Measurements from ENCODE around the gene ZC3H7B. TPM values are rescaled to one million over a fixed set of nuclear protein-coding genes. Genes with fewer than 3 reads are reported as not detected.
"Not testable (repeated sequence)": the region's sequence is repeated elsewhere in the genome, so short reads cannot be mapped to it uniquely, and the experiment has no call there.

Gene ZC3H7B
- total and polyA plus RNA-seq, 7 donors, result 12.0 to 34.1 (median 32.0) TPM

DNA sequence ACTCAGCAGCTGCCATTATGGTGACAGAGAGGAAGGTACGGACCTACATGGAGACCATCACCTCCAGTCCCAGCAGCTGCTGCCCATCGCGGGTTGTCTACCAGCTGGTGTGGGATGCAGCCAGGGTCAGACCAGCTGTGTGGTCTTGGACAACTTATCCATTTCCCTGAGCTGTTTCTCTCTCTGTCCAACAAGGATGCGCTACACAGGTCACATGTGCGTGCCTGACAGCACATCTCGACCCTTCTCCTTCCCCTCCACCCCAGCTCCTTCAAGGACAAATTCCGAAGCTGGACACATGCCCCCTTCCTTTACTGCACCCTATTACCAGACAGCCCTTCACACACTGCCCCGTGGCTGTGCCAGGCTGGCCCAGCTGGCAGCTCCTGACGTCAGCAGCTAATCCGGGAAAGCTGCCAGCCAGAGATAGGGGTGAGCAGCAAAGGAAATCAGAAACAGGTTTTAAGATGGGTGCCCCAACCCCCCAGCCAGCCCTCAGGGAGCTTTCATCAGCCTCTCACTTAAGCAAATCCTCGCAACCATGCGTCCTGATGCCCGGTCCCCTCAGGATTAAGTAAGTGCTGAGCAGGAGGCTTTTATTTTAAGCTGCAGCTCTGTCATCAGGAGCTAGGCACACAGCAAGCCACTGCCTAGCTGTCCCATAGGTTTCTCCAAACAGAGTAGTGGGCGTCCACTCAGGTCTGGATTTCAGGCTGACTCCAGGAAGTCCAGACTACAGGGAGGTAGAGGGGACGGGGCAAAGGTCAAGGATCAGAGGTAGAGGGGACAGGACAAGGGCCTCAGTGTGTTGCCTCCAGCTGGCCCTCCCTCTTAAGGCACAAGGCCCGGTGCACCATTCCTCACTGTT lies 100.7 kb downstream of the ZC3H7B start:
- H3K4me1 ChIP-seq, result peaks cover 22% of the 10 kb centered on the region
- intact Hi-C loops (cut with DNase I), result loop anchor here in 1 of 2 donors (5.0 kb wide), 2 partner anchors 40 to 115 kb away; no protein-coding TSS in a partner anchor

DNA sequence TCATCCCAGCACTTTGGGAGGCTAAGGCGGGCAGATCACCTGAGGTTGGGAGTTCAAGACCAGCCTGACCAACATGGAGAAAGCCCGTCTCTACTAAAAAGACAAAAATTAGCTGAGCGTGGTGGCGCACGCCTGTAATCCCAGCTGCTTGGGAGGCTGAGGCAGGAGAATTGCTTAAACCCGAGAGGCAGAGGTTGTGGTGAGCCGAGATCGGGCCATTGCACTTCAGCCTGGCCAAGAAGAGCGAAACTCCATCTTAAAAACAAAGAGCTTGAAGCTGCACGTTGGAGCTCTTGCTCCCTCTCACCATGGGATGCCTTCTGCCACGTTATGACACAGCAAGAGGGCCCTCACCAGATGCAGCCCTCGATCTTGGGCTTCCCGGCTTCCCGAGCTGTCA lies 101.5 kb downstream of the ZC3H7B start:
- DNase-seq; H3K9me3 ChIP-seq; H3K4me3 ChIP-seq; ATAC-seq; H3K27me3 ChIP-seq (ENCODE audit: insufficient read depth in 3 of 3, low read length in 2 of 3): not testable (repeated sequence)
- 89 to 91% (median 90%) methylated on average over 14 of the region's 14 CpGs for WGBS, 3 donors
- H3K27ac ChIP-seq, result peak overlapping the region; percentile 80
- peaks cover 0 to 16% of the 10 kb centered on the region in 2 donors for H3K36me3 ChIP-seq (ENCODE audit: insufficient read depth in 1 of 2, low read depth in 1 of 2)
- peaks cover 22% of the 10 kb centered on the region for H3K4me1 ChIP-seq
- intact Hi-C loops (cut with DNase I), result loop anchor here in 1 of 2 donors (5.0 kb wide), 2 partner anchors 39 to 114 kb away; no protein-coding TSS in a partner anchor

More for the DNA sequence above, 100.7 kb downstream of the ZC3H7B start:
- peak overlapping the region; percentile 80 for H3K27ac ChIP-seq
- TF ChIP-seq, protein P1, sequence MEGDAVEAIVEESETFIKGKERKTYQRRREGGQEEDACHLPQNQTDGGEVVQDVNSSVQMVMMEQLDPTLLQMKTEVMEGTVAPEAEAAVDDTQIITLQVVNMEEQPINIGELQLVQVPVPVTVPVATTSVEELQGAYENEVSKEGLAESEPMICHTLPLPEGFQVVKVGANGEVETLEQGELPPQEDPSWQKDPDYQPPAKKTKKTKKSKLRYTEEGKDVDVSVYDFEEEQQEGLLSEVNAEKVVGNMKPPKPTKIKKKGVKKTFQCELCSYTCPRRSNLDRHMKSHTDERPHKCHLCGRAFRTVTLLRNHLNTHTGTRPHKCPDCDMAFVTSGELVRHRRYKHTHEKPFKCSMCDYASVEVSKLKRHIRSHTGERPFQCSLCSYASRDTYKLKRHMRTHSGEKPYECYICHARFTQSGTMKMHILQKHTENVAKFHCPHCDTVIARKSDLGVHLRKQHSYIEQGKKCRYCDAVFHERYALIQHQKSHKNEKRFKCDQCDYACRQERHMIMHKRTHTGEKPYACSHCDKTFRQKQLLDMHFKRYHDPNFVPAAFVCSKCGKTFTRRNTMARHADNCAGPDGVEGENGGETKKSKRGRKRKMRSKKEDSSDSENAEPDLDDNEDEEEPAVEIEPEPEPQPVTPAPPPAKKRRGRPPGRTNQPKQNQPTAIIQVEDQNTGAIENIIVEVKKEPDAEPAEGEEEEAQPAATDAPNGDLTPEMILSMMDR (IDR thresholded peaks at IDR 0.05), result no peak
- 15 to 29% (median 18%) methylated on average over 16 of the region's 16 CpGs for WGBS, 3 donors
- H3K4me3 ChIP-seq, result no peak overlapping the region
- H3K36me3 ChIP-seq (ENCODE audit: insufficient read depth in 1 of 2, low read depth in 1 of 2), result peaks cover 2 to 25% of the 10 kb centered on the region in 2 donors
- peak; percentile 56 to 69 (median 64) for ATAC-seq
- peak; percentile 76 to 82 for DNase-seq
- H3K9me3 ChIP-seq, result no peaks in the 10 kb centered on the region
- no peaks in the 10 kb centered on the region for H3K27me3 ChIP-seq (ENCODE audit: insufficient read depth in 3 of 3, low read length in 2 of 3)

DNA sequence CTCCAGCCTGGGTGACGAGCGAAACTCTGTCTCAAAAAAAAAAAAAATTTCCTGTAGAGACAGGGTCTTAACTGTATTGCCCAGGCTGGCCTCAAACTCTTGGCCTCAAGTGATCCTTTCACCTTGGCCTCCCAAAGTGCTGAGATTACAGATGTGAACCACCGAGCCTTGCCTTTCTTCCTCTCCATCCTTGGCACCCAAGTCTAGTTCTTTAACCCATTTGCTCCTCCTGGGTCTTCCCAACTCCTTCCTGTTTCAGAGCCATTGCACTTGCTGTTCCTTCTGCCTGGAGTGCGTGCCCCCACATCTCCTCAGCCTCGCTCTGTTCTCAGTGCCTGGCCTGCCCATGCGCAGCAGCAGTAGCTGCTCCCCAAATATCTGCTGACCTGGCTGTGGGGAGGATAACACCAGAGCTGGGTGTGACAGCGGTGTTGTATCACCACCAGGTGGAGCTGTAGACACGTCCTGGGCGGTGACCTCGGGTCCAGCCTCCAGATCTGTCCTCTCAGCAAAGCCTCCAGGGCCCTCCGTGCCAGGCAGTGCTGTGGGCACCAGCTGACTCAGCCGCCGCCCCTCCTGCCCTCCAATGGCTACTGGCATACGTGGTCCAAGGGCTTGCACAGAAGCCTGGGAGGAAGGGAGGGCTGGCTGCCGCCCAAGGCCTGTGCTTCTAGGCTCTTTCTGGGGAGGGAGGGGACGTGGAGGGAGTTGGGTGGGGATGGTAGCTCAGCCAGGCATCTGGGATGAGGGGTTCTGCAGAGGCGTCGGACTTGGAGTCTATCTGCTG lies 102.4 kb downstream of the ZC3H7B start:
- H3K4me1 ChIP-seq, result peaks cover 22% of the 10 kb centered on the region
- H3K27me3 ChIP-seq (ENCODE audit: insufficient read depth in 3 of 3, low read length in 2 of 3), result no peaks in the 10 kb centered on the region
- peak overlapping the region; percentile 80 for H3K27ac ChIP-seq
- ATAC-seq, result peak; percentile 92 to 95 (median 94)
- TF ChIP-seq, protein P1 (IDR thresholded peaks at IDR 0.05), result peak; percentile 99
- H3K36me3 ChIP-seq (ENCODE audit: insufficient read depth in 1 of 2, low read depth in 1 of 2), result peaks cover 0 to 8% of the 10 kb centered on the region in 2 donors
- DNase-seq, result peak; percentile 94 to 98
- intact Hi-C loops (cut with DNase I), result loop anchor here (2.0 to 5.0 kb wide), 3 partner anchors 39 to 114 kb away; no protein-coding TSS in a partner anchor
- H3K4me3 ChIP-seq, result no peak overlapping the region
- H3K9me3 ChIP-seq, result no peaks in the 10 kb centered on the region
- WGBS, 3 donors, result 8 to 18% (median 10%) methylated on average over 16 to 18 of the region's 18 CpGs

DNA sequence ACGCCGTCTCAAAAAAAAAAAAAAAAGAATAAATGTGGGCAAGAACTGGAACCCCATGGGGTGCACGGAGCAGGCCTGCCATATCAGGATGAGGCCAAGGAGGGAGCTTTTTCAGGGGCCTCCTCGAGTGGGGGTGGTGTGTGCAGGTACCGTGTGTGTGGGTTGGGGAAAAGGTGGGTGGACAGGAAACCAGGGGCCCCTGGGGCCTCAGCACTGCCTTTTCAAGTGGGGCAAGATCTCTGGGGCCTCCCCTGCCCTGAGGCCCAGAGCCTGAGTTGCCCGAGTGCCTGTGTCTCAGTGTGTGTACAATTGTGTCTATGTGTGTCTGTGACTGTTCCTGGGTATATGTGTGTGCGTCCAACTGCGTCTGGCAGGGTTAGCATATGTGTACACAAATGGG lies 104.3 kb downstream of the ZC3H7B start:
- Histone ChIP-seq H3K4me1 (peaks cover 32% of the 10 kb centered on the region), H3K9me3 (no peaks in the 10 kb centered on the region), H3K27ac (no peak overlapping the region), H3K36me3 (ENCODE audit: insufficient read depth in 1 of 2, low read depth in 1 of 2) (no peaks in the 10 kb centered on the region), H3K4me3 (no peak overlapping the region), H3K27me3 (ENCODE audit: insufficient read depth in 3 of 3, low read length in 2 of 3) (no peaks in the 10 kb centered on the region)
- 86 to 94% (median 89%) methylated on average over 8 of the region's 8 CpGs for WGBS, 3 donors
- intact Hi-C loops (cut with DNase I), result loop anchor here in 1 of 2 donors (2.0 kb wide), 1 partner anchor 111 kb away; no protein-coding TSS in a partner anchor
- ATAC-seq (no peak), DNase-seq (no peak)
- TF ChIP-seq, protein P1 (IDR thresholded peaks at IDR 0.05), result no peak

DNA sequence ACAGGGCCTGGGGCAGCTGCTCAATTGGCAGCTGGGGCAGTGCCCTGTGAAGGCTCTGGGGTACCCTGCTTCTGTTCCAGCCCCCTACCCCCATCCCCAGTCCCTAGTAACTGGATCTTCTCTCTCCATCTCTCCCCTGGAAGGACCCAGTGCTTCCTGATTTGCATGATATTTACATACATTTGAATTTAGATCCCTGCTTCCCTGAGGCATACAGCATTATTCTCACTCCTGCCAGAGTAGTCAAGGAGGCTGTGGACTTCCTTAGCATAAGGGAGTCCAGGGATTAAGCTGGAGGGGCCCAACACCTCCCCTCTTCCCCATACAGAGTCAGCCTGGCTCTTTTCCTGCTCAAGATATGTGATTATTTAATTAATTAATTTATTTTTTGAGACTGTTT lies 105.1 kb downstream of the ZC3H7B start:
- DNase-seq (no peak), ATAC-seq (no peak)
- TF ChIP-seq, protein P1 (IDR thresholded peaks at IDR 0.05), result no peak
- Histone ChIP-seq H3K9me3 (no peaks in the 10 kb centered on the region), H3K4me3 (no peak overlapping the region), H3K36me3 (ENCODE audit: insufficient read depth in 1 of 2, low read depth in 1 of 2) (no peaks in the 10 kb centered on the region), H3K4me1 (peaks cover 40% of the 10 kb centered on the region), H3K27ac (no peak overlapping the region), H3K27me3 (ENCODE audit: insufficient read depth in 3 of 3, low read length in 2 of 3) (no peaks in the 10 kb centered on the region)
- intact Hi-C loops (cut with DNase I), result no loop called here

All from psoas muscle (tissue), 8 donors.